ENCODE data around the gene DOCK7. TPM values are rescaled to one million over a fixed set of nuclear protein-coding genes. Genes with fewer than 3 reads are reported as not detected.

The DOCK7 gene
- total RNA-seq, 2 donors from 2014 or later, result 11.3 to 16.0 TPM

Other genes with a start within 250 kb of the DOCK7 start
- gene ANGPTL3, start 90.9 kb downstream of the DOCK7 start, total RNA-seq, result not detected
- gene ATG4C, start 95.7 kb upstream of the DOCK7 start, total RNA-seq, result 10 to 100 TPM in 1 of 2 donors, 1 to 10 TPM in 1; 9.9 to 11.3 TPM

Measured in left cardiac atrium (tissue), 2 donors.